Neural progenitor cell (in vitro differentiated cells): Measurements from ENCODE around the gene RFX7. TPM values are rescaled to one million over a fixed set of nuclear protein-coding genes. Genes with fewer than 3 reads are reported as not detected.

Source experiments
- DNase-seq: peaks from one replicate; pipeline ENCODE4 v3.0.0-alpha.2; 2016; ENCODE audit warnings: low spot score
- H2AFZ ChIP-seq: fragments of 200-600 bp; sonication (generic); replicated peaks from 2 replicates; pipeline ENCODE4 v1.6.1; 2016; ENCODE audit warnings: antibody characterized with exemption
- H3F3A ChIP-seq: fragments of 200-600 bp; sonication (generic); 2 replicates; pipeline ENCODE4 v1.6.1; 2016; ENCODE audit warnings: antibody characterized with exemption, low read depth
- H3K27ac ChIP-seq: fragments of 200-600 bp; sonication (generic); 2 replicates; pipeline ENCODE4 v1.5.1; 2016; ENCODE audit warnings: mild to moderate bottlenecking
- H3K27me3 ChIP-seq: fragments of 200-600 bp; sonication (generic); 2 replicates; pipeline ENCODE4 v1.6.1; 2016; ENCODE audit warnings: mild to moderate bottlenecking, moderate library complexity
- H3K36me3 ChIP-seq: fragments of 200-600 bp; sonication (generic); 2 replicates; pipeline ENCODE4 v1.5.1; 2016
- H3K4me1 ChIP-seq: fragments of 200-600 bp; sonication (generic); 2 replicates; pipeline ENCODE4 v1.6.1; 2016; ENCODE audit warnings: mixed run types
- H3K4me2 ChIP-seq: fragments of 200-600 bp; sonication (generic); 2 replicates; pipeline ENCODE4 v1.6.1; 2016
- H3K4me3 ChIP-seq: fragments of 200-600 bp; sonication (generic); 2 replicates; pipeline ENCODE4 v1.5.1; 2016
- H3K79me2 ChIP-seq: fragments of 200-600 bp; sonication (generic); 2 replicates; pipeline ENCODE4 v1.6.1; 2016; ENCODE audit warnings: low read depth
- H3K9ac ChIP-seq: fragments of 200-600 bp; sonication (generic); 2 replicates; pipeline ENCODE4 v1.6.1; 2016
- H3K9me3 ChIP-seq: fragments of 200-600 bp; sonication (generic); 2 replicates; pipeline ENCODE4 v1.5.1; 2016; ENCODE audit warnings: low read depth
- H4K20me1 ChIP-seq: fragments of 200-600 bp; sonication (generic); 2 replicates; pipeline ENCODE4 v1.6.1; 2016; ENCODE audit warnings: low read depth
- H3K27ac Mint-ChIP-seq: 3 replicates; pipeline ENCODE4 v1.8.0; 2021; ENCODE audit warnings: mixed read lengths
- H3K27me3 Mint-ChIP-seq: 2 replicates; pipeline ENCODE4 v1.8.0; 2022; ENCODE audit warnings: low read depth, mild to moderate bottlenecking, inconsistent platforms, moderate library complexity, mixed read lengths; ENCODE audit not compliant: insufficient read depth
- H3K36me3 Mint-ChIP-seq: 3 replicates; pipeline ENCODE4 v1.8.0; 2021; ENCODE audit warnings: mixed read lengths
- H3K4me1 Mint-ChIP-seq: 3 replicates; pipeline ENCODE4 v1.8.0; 2021; ENCODE audit warnings: mixed read lengths
- H3K4me3 Mint-ChIP-seq: 3 replicates; pipeline ENCODE4 v1.8.0; 2021; ENCODE audit warnings: mild to moderate bottlenecking, moderate library complexity, mixed read lengths
- H3K9me3 Mint-ChIP-seq: 3 replicates; pipeline ENCODE4 v1.8.0; 2020; ENCODE audit warnings: mixed read lengths
- CTCF ChIP-seq: fragments of 200-600 bp; sonication (generic); IDR thresholded peaks from 2 replicates; pipeline ENCODE4 v1.5.1; 2017; ENCODE audit warnings: antibody characterized with exemption, mild to moderate bottlenecking
- EZH2 ChIP-seq: fragments of 200-600 bp; sonication (generic); IDR thresholded peaks from 2 replicates; pipeline ENCODE4 v1.6.1; 2017; ENCODE audit warnings: antibody characterized with exemption, mild to moderate bottlenecking, moderate library complexity
- EZH2phosphoT487 ChIP-seq: fragments of 200-600 bp; sonication (generic); IDR thresholded peaks from 2 replicates; pipeline ENCODE4 v1.6.1; 2017; ENCODE audit warnings: antibody characterized with exemption
- total RNA-seq: library from RNA; depleted of rRNA; stranded (reverse); fragments of >200 nt; gene quantifications from 2 replicates; pipeline ENCODE4 v1.2.3, GENCODE V29; 2015; ENCODE audit warnings: low replicate concordance

The RFX7 gene
- total RNA-seq, 1 donor from 2014 or later = 24.1 TPM

- no peak for DNase-seq
- Histone ChIP-seq H3K9ac (no peak overlapping the region), H3K27ac (no peak overlapping the region), H2AFZ (no peak overlapping the region), H3K4me2 (no peak overlapping the region), H3K9me3 (no peaks in the 10 kb centered on the region), H3F3A (no peaks in the 10 kb centered on the region), H3K4me3 (no peak overlapping the region), H4K20me1 (no peaks in the 10 kb centered on the region), H3K4me1 (no peaks in the 10 kb centered on the region), H3K79me2 (no peaks in the 10 kb centered on the region), H3K36me3 (no peaks in the 10 kb centered on the region), H3K27me3 (no peaks in the 10 kb centered on the region)
- Mint-ChIP-seq H3K27ac (no peak overlapping the region), H3K4me3 (no peak overlapping the region), H3K9me3 (no peaks in the 10 kb centered on the region), H3K4me1 (peaks cover 6% of the 10 kb centered on the region), H3K36me3 (no peaks in the 10 kb centered on the region), H3K27me3 (no peaks in the 10 kb centered on the region)
- TF ChIP-seq CTCF (no peak), EZH2 (no peak), EZH2phosphoT487 (no peak)
Measured at GRCh38 chr15:56049577-56049976, 194.1 kb downstream of the RFX7 start.

DNA sequence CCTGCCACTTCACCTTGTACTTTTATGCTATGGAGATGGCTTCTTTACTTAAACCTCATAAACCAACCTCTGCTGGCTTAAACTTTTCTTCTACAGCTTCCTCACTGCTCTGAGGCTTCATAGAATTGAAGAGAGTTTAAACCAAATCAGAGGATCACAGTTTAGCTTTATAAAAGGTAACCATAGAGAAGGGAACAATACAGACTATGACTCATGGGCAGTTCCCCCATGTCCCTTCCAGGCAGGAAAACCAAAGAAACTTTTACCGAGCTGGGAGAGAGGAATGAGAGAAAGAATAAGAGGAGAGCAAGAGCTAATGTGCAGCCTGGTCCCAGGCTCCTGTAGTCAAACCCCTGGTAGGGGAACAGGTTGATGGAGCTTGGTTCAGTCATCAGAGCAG, 196.3 kb downstream of the RFX7 start:
- Mint-ChIP-seq H3K4me3 (no peak overlapping the region), H3K36me3 (no peaks in the 10 kb centered on the region), H3K27ac (no peak overlapping the region), H3K9me3 (peaks cover 5% of the 10 kb centered on the region), H3K27me3 (no peaks in the 10 kb centered on the region), H3K4me1 (peaks cover 6% of the 10 kb centered on the region)
- no peak overlapping the region for H3K4me2 ChIP-seq
- H3K4me1 ChIP-seq = no peaks in the 10 kb centered on the region
- no peaks in the 10 kb centered on the region for H3K27me3 ChIP-seq
- no peak for DNase-seq
- H3K79me2 ChIP-seq = no peaks in the 10 kb centered on the region
- H3K9ac ChIP-seq = no peak overlapping the region
- no peaks in the 10 kb centered on the region for H3F3A ChIP-seq
- TF ChIP-seq EZH2 (no peak), EZH2phosphoT487 (no peak), CTCF (no peak)
- no peaks in the 10 kb centered on the region for H3K9me3 ChIP-seq
- H3K4me3 ChIP-seq = no peak overlapping the region
- H3K27ac ChIP-seq = no peak overlapping the region
- H4K20me1 ChIP-seq = no peaks in the 10 kb centered on the region
- no peaks in the 10 kb centered on the region for H3K36me3 ChIP-seq
- H2AFZ ChIP-seq = no peak overlapping the region

DNA sequence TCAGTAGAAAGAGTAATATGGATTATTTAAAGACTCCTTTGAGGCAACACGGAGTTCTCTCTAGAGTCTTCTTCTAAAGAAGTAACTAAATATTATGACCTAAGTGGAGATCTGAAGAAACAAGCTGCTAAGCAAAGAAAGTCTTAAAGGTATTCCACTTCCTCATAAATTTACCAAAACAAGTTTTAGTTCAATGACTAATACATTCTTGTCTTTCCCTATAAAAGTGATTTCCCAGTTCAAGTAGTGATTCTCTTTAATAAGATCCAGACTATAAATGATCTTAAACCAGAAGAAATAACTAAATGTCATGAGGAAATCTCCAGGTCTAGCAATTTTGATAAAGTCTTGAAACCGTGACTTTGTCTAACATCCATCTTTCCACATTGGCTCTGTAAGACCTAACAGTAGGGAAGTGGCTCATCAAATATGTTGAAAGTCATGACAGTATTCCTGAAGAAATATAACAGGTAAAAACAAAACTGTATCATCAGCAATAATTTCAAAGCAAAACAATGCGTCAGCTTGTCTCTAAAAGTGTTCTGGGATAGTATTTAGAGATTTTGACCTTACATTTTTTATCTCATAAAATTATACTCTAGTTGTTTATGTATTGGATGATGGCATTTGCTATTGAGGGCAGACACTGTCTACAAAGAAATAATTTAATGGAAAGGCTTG, 198.5 kb downstream of the RFX7 start:
- Histone ChIP-seq H3K36me3 (no peaks in the 10 kb centered on the region), H3K27ac (no peak overlapping the region), H3K9ac (no peak overlapping the region), H2AFZ (no peak overlapping the region), H3K4me3 (no peak overlapping the region), H4K20me1 (no peaks in the 10 kb centered on the region), H3K79me2 (no peaks in the 10 kb centered on the region), H3K4me2 (no peak overlapping the region), H3K9me3 (no peaks in the 10 kb centered on the region), H3K27me3 (no peaks in the 10 kb centered on the region), H3F3A (no peaks in the 10 kb centered on the region), H3K4me1 (no peaks in the 10 kb centered on the region)
- H3K4me3 Mint-ChIP-seq = no peak overlapping the region
- H3K9me3 Mint-ChIP-seq = peaks cover 5% of the 10 kb centered on the region
- no peaks in the 10 kb centered on the region for H3K36me3 Mint-ChIP-seq
- no peak for DNase-seq
- H3K27me3 Mint-ChIP-seq = no peaks in the 10 kb centered on the region
- no peak for TF ChIP-seq EZH2phosphoT487
- no peak for TF ChIP-seq EZH2
- no peak for TF ChIP-seq CTCF
- H3K27ac Mint-ChIP-seq = no peak overlapping the region
- peaks cover 14% of the 10 kb centered on the region for H3K4me1 Mint-ChIP-seq
